Right lobe of liver (tissue), 4 donors: ENCODE data around the gene RRAS2.

Experiments used
- CTCF ChIP-seq, 4 donors: fragments of 200-600 bp in 3 of 4; fragments of 450-650 bp in 1 of 4; IDR thresholded peaks; one replicate each; pipeline versions ENCODE4 v1.5.1 to v1.8.0; 2016 to 2022; ENCODE audit warnings: antibody characterized with exemption in 4 of 4, mild to moderate bottlenecking in 2 of 4
- POLR2A ChIP-seq: fragments of 450-650 bp; IDR thresholded peaks from one replicate; pipeline ENCODE4 v1.6.1; 2017; ENCODE audit warnings: antibody characterized with exemption, mild to moderate bottlenecking
- donor health status: DM: no; HTN: no; CAD: no.
- donor health status: DM: no; HTN: no; CAD: no.
- donor health status: DM: no; HTN: yes; CAD: no.

GRCh38 chr11:14369598-14369997 is 10.6 kb upstream of the RRAS2 start:
- TF ChIP-seq POLR2A (no peak), CTCF (IDR thresholded peaks at IDR 0.05) (no peak)
